Stimulated activated CD4-positive, alpha-beta T cell treated with anti-CD3 and anti-CD28 coated beads, Interleukin-4, amount 100 ng/mL, for 4 hours (primary cell): Measurements from ENCODE around the gene MTHFD1.
"Not testable (repeated sequence)": the region's sequence is repeated elsewhere in the genome, so short reads cannot be mapped to it uniquely, and the experiment has no call there.

Experiments used
- DNase-seq, 2 experiments: peaks; one replicate each; pipeline ENCODE4 v3.0.0-alpha.2; 2020

MTHFD1 gene

DNA sequence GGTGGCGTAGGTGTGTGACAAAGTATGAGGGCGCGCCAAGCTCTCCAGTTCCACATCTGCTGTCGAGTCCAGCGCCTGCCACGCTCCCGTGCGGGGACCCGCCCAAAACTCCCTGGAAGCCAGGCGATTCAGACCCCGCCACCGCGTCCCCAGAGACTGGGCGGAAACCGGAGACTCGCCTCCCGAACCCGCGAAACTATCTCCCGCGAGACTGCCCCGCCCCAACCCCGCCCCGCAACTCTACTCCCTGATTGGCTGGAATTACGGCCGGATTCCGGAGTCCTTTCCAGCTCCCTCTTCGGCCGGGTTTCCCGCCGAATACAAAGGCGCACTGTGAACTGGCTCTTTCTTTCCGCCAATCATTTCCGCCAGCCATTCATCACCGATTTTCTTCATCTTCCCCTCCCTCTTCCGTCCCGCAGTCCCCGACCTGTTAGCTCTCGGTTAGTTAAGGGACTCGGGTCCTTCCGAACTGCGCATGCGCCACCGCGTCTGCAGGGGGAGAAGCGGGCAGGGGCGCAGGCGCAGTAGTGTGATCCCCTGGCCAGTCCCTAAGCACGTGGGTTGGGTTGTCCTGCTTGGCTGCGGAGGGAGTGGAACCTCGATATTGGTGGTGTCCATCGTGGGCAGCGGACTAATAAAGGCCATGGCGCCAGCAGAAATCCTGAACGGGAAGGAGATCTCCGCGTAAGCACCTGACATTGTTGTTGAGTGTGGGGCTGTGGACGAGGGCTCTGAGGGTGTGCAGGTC lies at the start of gene MTHFD1:
Gene MTHFD1, plus strand, starts transcription at position 572 of the 751 bp plus-strand sequence. Its CDS starts 75 bp downstream, at position 647.
- DNase-seq = peak; percentile 95 to 98

DNA sequence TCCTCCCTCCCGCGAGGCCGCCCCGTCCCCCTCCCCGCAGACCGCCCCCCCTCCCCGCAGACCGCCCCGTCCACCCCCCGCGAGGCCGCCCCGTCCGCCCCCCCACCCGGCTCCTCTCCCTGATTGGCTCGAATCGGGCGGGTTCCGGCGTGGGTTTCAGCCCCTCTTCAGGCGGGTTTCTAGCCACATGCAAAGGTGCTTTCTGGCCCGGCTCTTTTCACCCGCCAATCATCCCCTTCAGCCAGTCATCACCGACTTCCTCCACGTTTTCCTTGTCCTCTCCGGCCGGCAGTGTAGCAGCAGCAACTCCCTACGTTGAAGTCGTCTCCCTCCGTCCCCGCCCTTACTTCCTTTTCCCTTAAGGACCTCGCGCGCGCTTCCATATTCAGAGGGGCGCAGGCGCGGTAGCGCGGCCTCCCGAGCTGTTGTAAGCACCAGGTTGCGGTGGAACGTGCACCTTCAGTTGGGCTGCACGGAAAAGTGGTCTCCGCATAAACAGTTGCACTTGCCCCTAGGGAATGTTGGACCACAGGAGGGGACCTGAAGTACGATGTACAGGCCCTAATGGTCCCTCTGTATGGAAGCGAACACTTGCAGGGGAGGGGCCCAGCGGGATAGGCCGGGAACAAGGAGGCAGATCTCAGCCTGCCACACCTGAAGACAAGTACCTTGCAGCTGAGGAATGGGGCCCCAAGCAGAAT lies 49.4 kb upstream of the MTHFD1 start:
- peak; percentile 84 to 89 for DNase-seq

DNA sequence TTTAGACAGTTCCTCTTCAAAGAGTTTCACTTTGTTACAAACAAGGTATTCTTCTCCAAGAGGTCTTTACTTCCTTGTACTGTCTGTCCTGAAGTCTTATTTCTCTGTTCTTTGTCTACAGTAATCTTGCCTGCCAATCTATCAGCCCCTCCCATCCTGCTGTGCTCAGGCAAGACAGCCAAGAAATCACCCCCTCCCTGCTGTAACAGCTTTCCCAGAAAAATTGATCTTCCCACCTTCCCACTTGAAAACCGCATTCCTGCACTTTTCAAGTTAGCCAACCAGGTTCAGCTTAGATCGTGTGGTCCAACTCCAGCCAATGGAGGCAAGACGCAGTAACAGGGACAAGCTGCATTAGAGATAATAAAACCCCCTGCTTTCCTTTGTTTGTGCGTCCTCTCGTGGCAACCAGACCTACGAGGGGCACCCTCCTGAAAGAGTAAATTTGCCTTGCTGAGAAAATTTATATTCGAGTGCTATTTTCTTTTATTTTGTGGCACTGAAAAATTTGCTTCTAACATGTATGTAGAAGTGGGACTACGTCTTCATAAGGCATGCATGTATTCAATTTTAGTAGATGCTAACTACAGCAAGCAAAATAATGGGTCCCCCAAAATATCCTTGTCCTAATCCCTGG lies 47.5 kb upstream of the MTHFD1 start:
- DNase-seq = no peak

DNA sequence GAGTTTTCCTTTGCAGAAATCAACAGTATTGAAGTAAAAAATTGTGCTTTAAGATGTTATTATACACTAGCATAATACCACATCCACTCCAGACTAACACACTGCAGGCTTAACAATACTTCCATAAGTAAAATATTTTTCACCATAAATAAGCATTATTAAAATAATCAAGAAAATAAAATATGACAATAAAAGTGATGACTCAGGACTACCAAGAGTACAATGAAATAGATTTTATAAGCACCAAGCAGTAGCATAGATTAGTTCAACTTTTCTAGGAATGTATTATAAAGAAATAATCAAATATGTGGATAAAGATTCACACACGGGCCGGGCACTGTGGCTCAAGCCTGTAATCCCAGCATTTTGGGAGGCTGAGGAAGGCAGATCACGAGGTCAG lies 40.4 kb upstream of the MTHFD1 start:
- no peak for DNase-seq

DNA sequence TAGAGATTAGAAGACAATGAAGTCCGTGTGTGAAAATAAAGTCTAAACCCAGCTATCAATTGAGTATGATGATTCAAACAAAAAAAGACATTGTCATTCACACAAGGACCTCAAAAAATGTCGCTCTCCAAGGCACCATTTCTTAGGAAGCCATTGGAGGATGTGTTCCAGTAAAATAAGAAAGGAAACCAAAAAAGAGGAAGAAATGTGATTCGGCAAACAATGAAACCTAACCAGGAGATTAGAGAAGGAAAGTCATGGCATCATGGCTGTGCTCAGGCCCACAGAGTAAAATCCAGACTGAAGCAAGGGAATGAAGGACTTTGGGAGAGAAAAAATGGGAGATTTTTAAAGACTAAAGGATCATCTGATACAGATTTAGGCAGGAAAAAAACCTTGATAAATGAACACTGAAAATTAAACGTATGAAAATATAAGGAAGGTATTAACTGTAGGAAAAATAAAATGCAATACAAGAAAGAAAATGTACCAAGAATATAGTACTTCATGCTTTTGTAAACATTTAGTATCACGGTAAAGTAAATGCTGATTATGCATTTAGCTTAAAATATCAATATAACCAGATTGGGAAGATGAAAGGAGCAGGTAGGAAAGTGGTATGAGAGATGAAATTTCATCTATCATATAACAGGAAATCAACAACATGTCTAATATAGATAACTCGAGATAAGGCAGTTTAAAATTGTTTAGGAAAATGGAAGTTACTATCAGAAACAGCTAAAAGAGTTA lies 38.2 kb upstream of the MTHFD1 start:
- DNase-seq = no peak

DNA sequence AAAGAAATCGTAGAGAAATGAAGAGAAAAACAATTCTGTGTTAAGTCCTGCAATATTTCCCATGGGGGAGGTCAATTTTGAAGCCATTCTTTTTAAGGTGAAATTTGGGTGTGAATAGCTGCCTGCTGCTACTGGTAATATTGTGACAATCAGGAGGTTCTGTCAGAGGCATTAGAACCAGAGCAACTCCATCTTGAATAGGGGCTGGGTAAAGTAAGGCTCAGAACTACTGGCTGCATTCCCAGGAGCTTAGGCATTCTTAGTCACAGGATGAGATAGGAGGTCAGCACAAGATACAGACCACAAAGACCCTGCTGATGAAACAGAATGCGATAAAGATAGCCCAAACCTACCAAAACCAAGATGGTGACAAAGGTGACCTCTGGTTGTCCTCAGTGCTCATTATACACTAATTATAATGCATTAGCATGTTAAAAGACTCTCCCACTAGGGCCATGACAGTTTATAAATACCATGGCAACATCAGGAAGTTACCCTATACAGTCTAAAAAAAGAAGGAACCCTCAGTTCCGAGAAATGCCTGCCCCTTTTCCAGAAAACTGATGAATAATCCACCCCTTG lies 24.8 kb upstream of the MTHFD1 start:
- DNase-seq = no peak

DNA sequence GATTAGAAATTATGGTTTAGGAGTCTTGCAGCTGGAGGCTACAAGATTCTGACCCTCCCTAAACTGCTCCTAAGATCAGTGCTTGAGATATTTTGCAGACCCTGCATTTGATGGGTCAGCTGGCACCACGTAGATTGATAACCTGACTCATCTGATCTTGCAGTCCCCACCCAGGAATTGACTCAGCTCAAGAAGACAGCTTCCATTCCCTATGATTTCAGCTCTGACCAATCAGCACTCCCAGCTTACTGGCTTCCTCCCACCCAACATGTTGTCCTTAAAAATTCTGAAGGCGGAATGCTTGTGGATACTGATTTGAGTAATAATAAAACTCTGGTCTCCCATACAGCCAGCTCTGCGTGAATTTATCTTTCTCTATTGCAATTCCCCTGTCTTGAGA lies 23.2 kb upstream of the MTHFD1 start:
- no peak for DNase-seq

DNA sequence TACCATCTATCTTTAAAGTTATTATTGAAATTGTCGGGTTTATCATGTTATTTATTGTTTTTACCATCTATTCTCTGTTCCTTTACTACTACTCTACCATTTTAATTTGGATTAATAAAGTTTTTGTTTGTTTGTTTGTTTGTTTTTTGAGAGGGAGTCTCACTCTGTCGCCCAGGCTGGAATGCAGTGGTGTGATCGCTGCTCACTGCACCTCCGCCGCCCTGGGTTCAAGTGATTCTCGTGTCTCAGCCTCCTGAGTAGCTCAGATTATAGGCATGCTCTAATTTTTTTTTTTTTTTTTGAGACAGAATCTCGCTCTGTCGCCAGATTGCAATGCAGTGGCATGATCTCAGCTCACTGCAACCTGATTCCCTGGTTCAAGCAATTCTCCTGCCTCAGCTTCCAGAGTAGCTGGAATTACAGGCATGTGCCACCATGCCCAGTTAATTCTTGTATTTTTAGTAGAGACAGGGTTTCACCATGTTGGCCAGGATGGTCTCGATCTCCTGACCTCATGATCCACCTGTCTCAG lies 22.7 kb upstream of the MTHFD1 start:
- not testable (repeated sequence) for DNase-seq

DNA sequence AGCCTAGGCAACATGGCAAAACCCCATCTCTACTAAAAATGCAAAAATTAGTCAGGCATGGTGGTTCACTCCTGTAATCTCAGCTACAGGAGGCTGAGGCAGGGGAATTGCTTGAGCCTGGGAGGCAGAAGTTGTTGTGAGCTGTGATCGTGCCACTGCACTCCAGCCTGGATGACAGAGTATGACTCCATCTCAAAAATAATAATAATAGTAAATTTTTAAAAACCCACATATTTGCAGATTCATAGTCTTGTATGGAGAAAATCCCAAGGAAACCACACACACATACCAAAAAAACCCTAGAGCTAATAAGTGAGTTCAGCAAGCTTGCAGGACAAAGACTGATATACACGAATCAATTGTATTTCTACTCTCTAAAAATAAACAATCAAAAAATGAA lies 19.0 kb upstream of the MTHFD1 start:
- no peak for DNase-seq

DNA sequence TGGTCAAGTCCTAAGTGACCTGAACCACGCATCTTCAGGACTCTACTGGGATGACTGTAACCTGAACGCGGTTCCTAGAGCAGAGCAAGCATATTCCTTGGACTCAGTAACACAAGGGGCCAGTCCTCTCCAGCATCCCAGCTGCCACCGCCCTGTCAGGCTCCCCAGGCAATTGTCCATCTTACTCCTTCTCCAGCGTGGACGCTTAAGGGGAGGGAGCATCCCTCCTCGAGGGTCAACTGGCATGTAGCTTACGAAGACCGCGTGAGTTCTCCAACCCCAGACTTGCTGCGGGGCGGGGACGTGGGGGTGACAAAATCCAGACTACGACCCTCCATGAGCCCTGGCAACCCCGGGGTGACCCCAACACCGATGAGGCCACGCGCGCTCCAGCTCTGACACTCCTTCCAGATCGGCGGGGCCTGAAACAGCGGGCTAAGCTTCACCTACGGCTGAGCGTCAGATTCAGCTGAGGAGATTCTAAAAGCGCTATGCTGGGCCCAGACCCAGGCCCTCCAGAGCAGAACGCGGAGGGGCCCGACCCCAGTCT lies 846 bp upstream of the MTHFD1 start:
- DNase-seq = no peak

DNA sequence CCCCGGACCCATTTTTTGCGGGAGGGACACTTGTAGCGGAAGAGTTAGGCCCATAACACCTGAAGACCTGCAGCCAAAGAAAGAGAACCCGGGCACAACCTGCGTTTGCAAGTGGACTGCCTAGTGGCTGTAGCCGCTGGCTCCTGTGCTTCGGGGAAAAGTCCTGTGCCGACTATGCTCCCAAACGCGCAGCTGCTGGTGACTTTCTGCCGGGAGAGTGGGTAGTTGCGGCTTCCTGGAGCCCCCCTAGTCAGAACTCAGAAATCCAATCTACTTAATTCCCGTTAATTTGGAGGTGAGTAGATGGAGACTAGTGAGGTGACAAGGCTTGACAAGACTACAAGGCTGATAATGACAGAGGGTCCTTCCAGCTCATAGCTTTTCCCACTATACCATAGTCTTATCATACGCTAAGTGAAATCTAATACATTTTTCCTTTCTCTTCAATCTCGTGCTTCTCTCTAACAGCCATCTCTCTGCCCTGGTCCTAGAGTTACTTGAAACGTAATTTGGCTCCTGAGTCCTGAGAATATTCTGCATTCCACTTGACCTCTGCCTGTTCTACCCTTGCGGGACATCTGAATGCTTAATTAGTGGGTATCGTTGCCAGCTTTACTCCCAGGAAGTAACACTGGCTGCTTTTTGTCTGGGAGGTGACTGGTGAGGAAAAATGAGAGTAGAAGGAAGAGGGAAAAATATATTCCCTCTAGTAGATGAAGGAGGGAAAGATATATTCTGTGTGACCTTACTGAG lies 556 bp downstream of the MTHFD1 start:
- peak in 1 of 2 experiments; percentile 17 for DNase-seq

DNA sequence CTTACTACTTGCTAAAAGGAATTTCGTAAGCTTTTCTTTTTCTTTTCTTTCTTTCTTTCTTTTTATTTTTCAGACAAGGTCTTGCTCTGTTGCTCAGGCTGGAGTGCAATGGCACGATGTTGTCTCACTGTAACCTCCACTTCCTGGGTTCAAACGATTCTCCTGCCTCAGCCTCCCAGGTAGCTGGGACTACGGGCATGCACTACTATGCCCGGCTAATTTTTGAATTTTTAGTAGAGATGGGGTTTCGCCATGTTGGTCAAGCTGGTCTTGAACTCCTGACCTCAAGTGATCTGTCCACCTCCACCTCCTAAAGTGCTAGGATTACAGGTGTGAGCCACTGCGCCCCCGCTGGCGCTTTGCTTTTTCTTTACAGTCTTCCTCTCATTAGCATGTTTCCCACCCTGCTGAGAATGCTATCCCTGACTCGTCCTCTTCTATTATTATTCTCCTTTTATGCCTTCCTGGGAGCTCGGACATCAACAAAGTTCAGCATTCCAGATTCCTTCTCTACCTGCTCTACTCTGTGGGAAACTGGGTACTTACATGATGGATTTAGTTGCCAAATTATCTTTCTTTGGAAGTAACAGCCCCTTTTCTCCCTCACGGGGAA lies 3.1 kb downstream of the MTHFD1 start:
- DNase-seq = no peak

DNA sequence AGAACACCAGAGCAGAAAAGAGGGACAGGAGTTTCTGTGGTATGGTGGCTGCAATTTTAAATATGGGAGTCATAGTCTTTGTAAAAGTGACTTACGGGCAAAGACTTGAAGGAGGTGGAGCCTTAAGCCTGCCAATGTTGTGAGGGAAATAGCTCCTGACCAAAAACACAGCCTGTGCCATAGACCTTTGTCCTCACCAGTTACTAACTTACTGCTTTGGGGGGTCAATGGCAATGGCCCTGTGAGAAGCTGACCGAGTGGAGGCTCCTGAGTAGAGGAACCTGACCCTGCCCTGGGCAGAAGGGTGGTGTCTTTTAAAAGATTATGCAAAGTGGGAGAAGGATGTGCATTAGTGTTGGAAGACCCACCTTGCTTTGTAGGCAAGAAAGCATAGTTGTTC lies 3.8 kb downstream of the MTHFD1 start:
- DNase-seq = no peak

DNA sequence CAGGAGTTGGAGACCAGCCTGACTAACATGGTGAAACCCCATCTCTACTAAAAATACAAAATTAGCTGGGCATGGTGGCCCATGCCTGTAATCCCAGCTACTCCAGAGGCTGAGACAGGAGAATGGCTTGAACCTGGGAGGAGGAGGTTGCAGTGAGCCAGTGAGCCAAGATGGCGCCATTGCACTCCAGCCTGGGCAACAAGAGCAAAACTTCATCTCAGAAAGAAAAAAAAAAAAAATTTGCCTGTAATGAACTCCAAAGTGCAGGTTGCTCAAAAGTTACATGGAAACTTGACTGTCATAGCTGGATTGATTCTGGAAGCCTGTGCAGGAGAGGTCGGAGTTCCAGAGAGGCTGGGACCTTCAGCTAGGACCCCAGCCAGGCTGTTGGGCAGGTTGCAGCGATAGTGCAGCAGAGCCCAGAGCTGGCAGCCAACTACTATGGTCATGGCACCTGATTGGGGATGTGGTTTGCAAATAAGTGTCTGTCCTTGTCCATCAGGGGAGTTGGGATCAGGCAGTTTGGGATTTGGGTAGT lies 5.1 kb downstream of the MTHFD1 start:
- DNase-seq = not testable (repeated sequence)

DNA sequence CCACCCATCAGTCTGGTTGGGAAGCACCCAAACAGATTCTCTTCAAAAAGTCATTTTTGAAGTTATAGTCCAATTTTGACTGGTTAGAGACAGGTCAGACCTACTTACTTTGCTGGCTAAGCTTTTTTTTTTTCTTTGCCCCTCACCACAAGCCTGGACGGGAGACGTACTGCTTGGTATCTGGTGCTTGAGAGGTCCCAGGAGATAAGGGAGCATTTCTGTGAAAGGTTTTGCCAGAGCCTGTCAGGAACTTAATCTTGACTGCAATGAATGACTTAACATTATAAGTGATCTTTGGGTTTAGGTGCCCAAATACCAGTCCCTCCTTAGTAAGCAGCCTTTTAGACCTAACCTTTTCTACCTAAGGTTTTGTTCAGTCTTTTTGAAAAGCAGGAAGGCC lies 6.3 kb downstream of the MTHFD1 start:
- DNase-seq = no peak

DNA sequence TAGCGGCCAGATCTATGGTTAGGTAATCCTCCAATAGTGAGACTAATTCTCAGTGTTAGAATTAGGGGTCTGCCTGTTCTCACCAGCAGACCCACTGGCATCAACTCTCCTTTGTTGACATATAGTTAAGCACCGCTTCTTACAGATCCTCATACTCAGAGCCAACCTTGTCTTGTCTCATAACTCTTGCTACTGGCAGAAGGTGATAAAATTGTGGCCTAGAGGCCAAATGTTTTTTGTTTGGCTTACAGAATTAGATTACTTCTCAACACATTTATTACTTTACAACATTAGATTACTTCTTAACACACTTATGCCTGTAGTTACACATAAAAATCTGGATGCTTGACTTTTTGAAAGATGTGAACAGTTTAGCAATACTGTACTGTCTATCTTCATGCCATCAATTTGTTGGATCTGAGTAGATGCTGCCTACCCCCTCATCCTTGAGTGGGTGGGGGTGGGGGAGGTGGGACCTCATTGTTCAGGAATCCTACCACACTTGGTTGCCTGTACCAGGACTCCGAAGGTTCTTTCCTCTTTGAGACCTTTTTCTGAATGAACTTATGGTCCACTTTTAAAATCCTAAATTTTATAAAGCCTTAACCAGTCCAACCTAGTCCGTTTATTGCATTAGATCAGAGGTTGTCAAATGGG lies 7.0 kb downstream of the MTHFD1 start:
- no peak for DNase-seq

DNA sequence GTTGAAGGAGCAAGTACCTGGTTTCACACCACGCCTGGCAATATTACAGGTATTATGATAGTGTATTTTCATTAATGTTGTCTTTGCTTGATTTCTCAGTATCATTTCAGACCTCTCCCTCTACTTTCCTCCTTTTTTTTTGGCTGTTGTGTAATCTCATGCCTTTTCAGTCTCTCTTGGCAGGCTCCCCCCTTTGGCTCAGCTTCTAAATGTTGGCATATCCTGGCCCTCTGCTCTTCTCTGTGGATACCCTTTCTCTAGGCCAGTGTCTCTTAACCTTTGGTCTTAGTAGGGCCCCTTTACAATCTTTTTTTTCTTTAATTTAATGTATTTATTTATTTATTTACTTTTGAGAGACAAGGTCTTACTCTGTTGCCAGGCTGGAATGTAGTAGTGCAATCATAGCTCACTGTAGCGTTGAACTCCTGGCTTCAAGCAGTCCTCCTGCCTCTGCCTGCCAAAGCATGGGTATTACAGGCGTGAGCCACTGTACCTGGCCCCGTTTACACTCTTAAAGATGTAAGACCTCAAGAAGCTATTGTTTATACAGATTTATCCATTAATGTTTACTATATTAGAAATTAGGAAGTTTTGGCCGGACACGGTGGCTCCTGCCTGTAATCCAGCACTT lies 12.8 kb downstream of the MTHFD1 start:
- no peak for DNase-seq

DNA sequence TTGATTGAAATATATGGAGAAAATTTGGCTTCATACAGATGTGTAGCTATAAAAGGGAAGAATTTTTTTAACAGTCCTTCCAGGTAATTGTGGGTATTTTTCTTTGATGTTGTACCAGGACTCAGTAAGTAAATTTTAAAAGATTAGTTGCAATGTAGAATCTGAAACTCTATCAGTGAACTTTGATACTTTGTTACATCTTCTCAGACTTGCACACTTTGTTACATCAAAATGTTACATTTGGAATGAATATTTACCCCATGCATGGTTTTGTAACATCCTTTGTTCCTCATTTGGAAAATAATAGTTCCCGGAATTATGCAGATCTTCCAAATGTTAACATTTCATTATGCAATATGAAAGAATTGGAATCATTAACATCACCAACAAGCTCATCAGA lies 13.8 kb downstream of the MTHFD1 start:
- no peak for DNase-seq

DNA sequence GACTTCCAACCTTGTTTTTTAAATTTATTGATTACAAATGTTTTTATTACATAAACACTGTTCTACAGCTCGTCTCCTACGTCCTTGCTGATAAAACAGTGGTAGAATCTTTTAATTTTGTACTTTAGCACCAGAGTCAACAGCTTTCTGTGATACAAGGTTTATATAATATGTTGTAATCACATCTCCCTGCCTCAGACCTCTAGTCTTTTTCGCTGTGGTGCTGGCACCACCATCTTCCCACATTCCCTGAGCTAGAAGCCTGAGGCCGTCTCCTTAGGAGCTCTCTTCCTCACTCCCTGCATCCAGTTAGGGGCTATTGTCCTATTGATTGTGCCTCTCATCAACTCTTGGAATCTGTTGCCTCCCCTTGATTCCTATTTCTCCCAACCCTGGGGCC lies 17.1 kb downstream of the MTHFD1 start:
- DNase-seq = no peak

DNA sequence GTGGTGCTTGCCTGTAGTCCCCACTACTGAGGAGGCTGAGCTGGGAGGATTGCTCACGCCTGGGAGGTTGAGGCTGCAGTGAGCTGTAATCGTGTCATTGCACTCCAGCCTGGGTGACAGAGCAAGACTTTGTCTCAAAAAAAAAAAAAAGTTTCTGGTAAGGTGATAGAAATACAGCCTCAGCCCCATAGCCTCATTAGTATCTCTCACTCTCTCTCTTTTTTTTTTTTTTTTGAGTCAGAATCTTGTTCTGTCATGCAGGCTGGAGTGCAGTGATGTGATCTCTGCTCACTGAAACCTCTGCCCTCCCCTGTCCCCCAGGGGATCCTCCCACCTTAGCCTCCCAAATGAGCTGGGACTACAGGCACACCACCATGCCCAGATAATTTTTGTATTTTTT lies 19.2 kb downstream of the MTHFD1 start:
- no peak for DNase-seq
